Measurements from ENCODE around the gene SLC66A2. TPM values are rescaled to one million over a fixed set of nuclear protein-coding genes. Genes with fewer than 3 reads are reported as not detected.

Gene SLC66A2
- total RNA-seq, 2 donors from 2014 or later = 35.1 to 40.1 TPM

GRCh38 chr18:79902075-79902474 lies 49.4 kb downstream of the SLC66A2 start:
- Mint-ChIP-seq H3K36me3 (ENCODE audit: insufficient read depth in 2 of 2) (peaks cover 10 to 14% of the 10 kb centered on the region in 2 donors), H3K9me3 (peaks cover 7% of the 10 kb centered on the region in 2 donors), H3K4me3 (no peak overlapping the region), H3K27me3 (ENCODE audit: low read depth) (peaks cover 4% of the 10 kb centered on the region), H3K27ac (no peak overlapping the region), H3K4me1 (ENCODE audit: low read depth) (peaks cover 11% of the 10 kb centered on the region)
- DNase-seq = no peak
- ATAC-seq (replicated peaks in 1 of 2) = no peak

GRCh38 chr18:79901665-79902064 lies 49.8 kb downstream of the SLC66A2 start:
- Mint-ChIP-seq H3K4me1 (ENCODE audit: low read depth) (peaks cover 11% of the 10 kb centered on the region), H3K9me3 (peaks cover 8 to 10% of the 10 kb centered on the region in 2 donors), H3K27me3 (ENCODE audit: low read depth) (peaks cover 4% of the 10 kb centered on the region), H3K4me3 (no peak overlapping the region), H3K36me3 (ENCODE audit: insufficient read depth in 2 of 2) (peaks cover 14 to 18% of the 10 kb centered on the region in 2 donors), H3K27ac (no peak overlapping the region)
- DNase-seq (no peak), ATAC-seq (replicated peaks in 1 of 2) (no peak)

- H3K9me3 Mint-ChIP-seq = peaks cover 9 to 11% of the 10 kb centered on the region in 2 donors
- ATAC-seq (replicated peaks in 1 of 2) = no peak
These were observed 50.6 kb downstream of the SLC66A2 start for GRCh38 chr18:79900610-79901570.

GRCh38 chr18:79899609-79900445 lies 51.6 kb downstream of the SLC66A2 start:
- ATAC-seq (replicated peaks in 1 of 2) (no peak), DNase-seq (no peak)
- H3K4me1 Mint-ChIP-seq (ENCODE audit: low read depth) = no peaks in the 10 kb centered on the region
- H3K27me3 Mint-ChIP-seq (ENCODE audit: low read depth) = peaks cover 4% of the 10 kb centered on the region
- peaks cover 22 to 28% of the 10 kb centered on the region in 2 donors for H3K36me3 Mint-ChIP-seq (ENCODE audit: insufficient read depth in 2 of 2)
- no peak overlapping the region for H3K4me3 Mint-ChIP-seq
- H3K27ac Mint-ChIP-seq = no peak overlapping the region
- peaks cover 18 to 20% of the 10 kb centered on the region in 2 donors for H3K9me3 Mint-ChIP-seq

More at GRCh38 chr18:79900610-79901570, 50.6 kb downstream of the SLC66A2 start:
- no peak for DNase-seq
- H3K4me3 Mint-ChIP-seq = no peak overlapping the region
- no peak overlapping the region for H3K27ac Mint-ChIP-seq
- peaks cover 6% of the 10 kb centered on the region for H3K4me1 Mint-ChIP-seq (ENCODE audit: low read depth)
- H3K27me3 Mint-ChIP-seq (ENCODE audit: low read depth) = peaks cover 4% of the 10 kb centered on the region
- H3K36me3 Mint-ChIP-seq (ENCODE audit: insufficient read depth in 2 of 2) = peaks cover 15 to 22% of the 10 kb centered on the region in 2 donors

GRCh38 chr18:79898952-79899608 lies 52.4 kb downstream of the SLC66A2 start:
- no peak overlapping the region for H3K27ac Mint-ChIP-seq
- ATAC-seq (replicated peaks in 1 of 2) = no peak
- H3K9me3 Mint-ChIP-seq = peaks cover 23 to 24% of the 10 kb centered on the region in 2 donors
- H3K27me3 Mint-ChIP-seq (ENCODE audit: low read depth) = peaks cover 4% of the 10 kb centered on the region
- H3K4me1 Mint-ChIP-seq (ENCODE audit: low read depth) = no peaks in the 10 kb centered on the region
- H3K4me3 Mint-ChIP-seq = no peak overlapping the region
- peaks cover 28% of the 10 kb centered on the region in 2 donors for H3K36me3 Mint-ChIP-seq (ENCODE audit: insufficient read depth in 2 of 2)
- DNase-seq = no peak

GRCh38 chr18:79897940-79898625 lies 53.4 kb downstream of the SLC66A2 start:
- H3K36me3 Mint-ChIP-seq (ENCODE audit: insufficient read depth in 2 of 2) = peaks cover 35 to 38% of the 10 kb centered on the region in 2 donors
- DNase-seq (no peak), ATAC-seq (replicated peaks in 1 of 2) (no peak)
- peaks cover 4% of the 10 kb centered on the region for H3K27me3 Mint-ChIP-seq (ENCODE audit: low read depth)
- peaks cover 33 to 34% of the 10 kb centered on the region in 2 donors for H3K9me3 Mint-ChIP-seq
- H3K27ac Mint-ChIP-seq = no peak overlapping the region
- no peaks in the 10 kb centered on the region for H3K4me1 Mint-ChIP-seq (ENCODE audit: low read depth)
- H3K4me3 Mint-ChIP-seq = no peak overlapping the region

- Mint-ChIP-seq H3K36me3 (ENCODE audit: insufficient read depth in 2 of 2) (peaks cover 41 to 46% of the 10 kb centered on the region in 2 donors), H3K27ac (peak overlapping the region; percentile 75), H3K27me3 (ENCODE audit: low read depth) (peaks cover 4% of the 10 kb centered on the region), H3K4me1 (ENCODE audit: low read depth) (no peaks in the 10 kb centered on the region), H3K9me3 (peaks cover 41 to 45% of the 10 kb centered on the region in 2 donors), H3K4me3 (no peak overlapping the region)
- ATAC-seq (replicated peaks in 1 of 2) = no peak
- DNase-seq = no peak
These were observed 54.7 kb downstream of the SLC66A2 start for GRCh38 chr18:79896738-79897137.

GRCh38 chr18:79890674-79891073 lies 60.8 kb downstream of the SLC66A2 start:
- DNase-seq (peak; percentile 39 to 60), ATAC-seq (replicated peaks in 1 of 2) (peak; percentile 98 to 99)
- H3K9me3 Mint-ChIP-seq = peaks cover 35 to 42% of the 10 kb centered on the region in 2 donors
- H3K4me3 Mint-ChIP-seq = peak overlapping the region; percentile 51 to 65
- peaks cover 41 to 42% of the 10 kb centered on the region in 2 donors for H3K36me3 Mint-ChIP-seq (ENCODE audit: insufficient read depth in 2 of 2)
- peak overlapping the region; percentile 84 for H3K27ac Mint-ChIP-seq
- peaks cover 18% of the 10 kb centered on the region for H3K4me1 Mint-ChIP-seq (ENCODE audit: low read depth)
- H3K27me3 Mint-ChIP-seq (ENCODE audit: low read depth) = no peaks in the 10 kb centered on the region

GRCh38 chr18:79889569-79889968 lies 61.9 kb downstream of the SLC66A2 start:
- Mint-ChIP-seq H3K27ac (no peak overlapping the region), H3K4me1 (ENCODE audit: low read depth) (peaks cover 18% of the 10 kb centered on the region), H3K27me3 (ENCODE audit: low read depth) (no peaks in the 10 kb centered on the region), H3K4me3 (no peak overlapping the region), H3K36me3 (ENCODE audit: insufficient read depth in 2 of 2) (peaks cover 32 to 35% of the 10 kb centered on the region in 2 donors), H3K9me3 (peaks cover 26 to 32% of the 10 kb centered on the region in 2 donors)
- ATAC-seq (replicated peaks in 1 of 2) (no peak), DNase-seq (no peak)

- ATAC-seq (replicated peaks in 1 of 2) = no peak
- Mint-ChIP-seq H3K27me3 (ENCODE audit: low read depth) (no peaks in the 10 kb centered on the region), H3K9me3 (peaks cover 12 to 18% of the 10 kb centered on the region in 2 donors), H3K27ac (no peak overlapping the region), H3K4me1 (ENCODE audit: low read depth) (peaks cover 18% of the 10 kb centered on the region), H3K36me3 (ENCODE audit: insufficient read depth in 2 of 2) (peaks cover 18 to 28% of the 10 kb centered on the region in 2 donors), H3K4me3 (no peak overlapping the region)
- no peak for DNase-seq
These were observed 63.4 kb downstream of the SLC66A2 start for GRCh38 chr18:79888016-79888415.

GRCh38 chr18:79887181-79888000 lies 64.1 kb downstream of the SLC66A2 start:
- Mint-ChIP-seq H3K4me1 (ENCODE audit: low read depth) (peaks cover 18% of the 10 kb centered on the region), H3K27me3 (ENCODE audit: low read depth) (no peaks in the 10 kb centered on the region), H3K9me3 (peaks cover 7 to 13% of the 10 kb centered on the region in 2 donors), H3K27ac (no peak overlapping the region), H3K36me3 (ENCODE audit: insufficient read depth in 2 of 2) (peaks cover 12 to 23% of the 10 kb centered on the region in 2 donors), H3K4me3 (no peak overlapping the region)
- DNase-seq = no peak
- no peak for ATAC-seq (replicated peaks in 1 of 2)
